ENCODE results near the gene USP17L5.
"Not testable (repeated sequence)": the region's sequence is repeated elsewhere in the genome, so short reads cannot be mapped to it uniquely, and the experiment has no call there.

USP17L5 gene, protein sequence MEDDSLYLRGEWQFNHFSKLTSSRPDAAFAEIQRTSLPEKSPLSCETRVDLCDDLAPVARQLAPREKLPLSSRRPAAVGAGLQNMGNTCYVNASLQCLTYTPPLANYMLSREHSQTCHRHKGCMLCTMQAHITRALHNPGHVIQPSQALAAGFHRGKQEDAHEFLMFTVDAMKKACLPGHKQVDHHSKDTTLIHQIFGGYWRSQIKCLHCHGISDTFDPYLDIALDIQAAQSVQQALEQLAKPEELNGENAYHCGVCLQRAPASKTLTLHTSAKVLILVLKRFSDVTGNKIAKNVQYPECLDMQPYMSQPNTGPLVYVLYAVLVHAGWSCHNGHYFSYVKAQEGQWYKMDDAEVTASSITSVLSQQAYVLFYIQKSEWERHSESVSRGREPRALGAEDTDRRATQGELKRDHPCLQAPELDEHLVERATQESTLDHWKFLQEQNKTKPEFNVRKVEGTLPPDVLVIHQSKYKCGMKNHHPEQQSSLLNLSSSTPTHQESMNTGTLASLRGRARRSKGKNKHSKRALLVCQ

GRCh38 chr4:9339103-9339502 is at the start of gene USP17L5:
Gene USP17L5 (plus strand): TSS chr4:9339403. CDS start chr4:9339403, 0 bp downstream.
- not testable (repeated sequence) for DNase-seq

GRCh38 chr4:9324191-9324590 is 15.0 kb upstream of the USP17L5 start:
- not testable (repeated sequence) for DNase-seq

GRCh38 chr4:9324865-9325264 is 14.3 kb upstream of the USP17L5 start, which contains the start of gene USP17L24:
Gene USP17L24 (plus strand): TSS chr4:9325165. CDS start chr4:9325165, 0 bp downstream.
- not testable (repeated sequence) for DNase-seq

DNA sequence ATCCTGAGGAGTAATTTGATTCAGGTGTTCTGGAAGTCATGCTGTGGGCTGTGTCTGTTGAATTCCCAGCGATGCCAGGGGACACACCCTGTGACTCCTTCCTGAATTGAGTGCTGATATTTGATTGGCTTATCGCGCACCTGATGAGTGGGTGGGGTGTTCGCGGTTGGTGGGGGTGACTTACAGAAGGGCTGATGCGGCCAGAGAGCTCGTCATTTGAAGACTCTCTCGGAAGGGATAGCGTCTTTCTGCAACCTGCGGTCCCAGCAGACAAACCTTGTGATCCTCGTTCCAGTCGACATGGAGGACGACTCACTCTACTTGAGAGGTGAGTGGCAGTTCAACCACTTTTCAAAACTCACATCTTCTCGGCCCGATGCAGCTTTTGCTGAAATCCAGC is 9.6 kb upstream of the USP17L5 start, which contains the start of gene USP17L25:
Gene USP17L25, plus strand, starts transcription at position 301 of the 400 bp plus-strand sequence. Its CDS starts 0 bp downstream, at position 301.
- DNase-seq = not testable (repeated sequence)

GRCh38 chr4:9334358-9334757 is 4.8 kb upstream of the USP17L5 start, which contains the start of gene USP17L26:
Gene USP17L26 (plus strand): TSS chr4:9334658. CDS start chr4:9334658, 0 bp downstream.
- not testable (repeated sequence) for DNase-seq

DNA sequence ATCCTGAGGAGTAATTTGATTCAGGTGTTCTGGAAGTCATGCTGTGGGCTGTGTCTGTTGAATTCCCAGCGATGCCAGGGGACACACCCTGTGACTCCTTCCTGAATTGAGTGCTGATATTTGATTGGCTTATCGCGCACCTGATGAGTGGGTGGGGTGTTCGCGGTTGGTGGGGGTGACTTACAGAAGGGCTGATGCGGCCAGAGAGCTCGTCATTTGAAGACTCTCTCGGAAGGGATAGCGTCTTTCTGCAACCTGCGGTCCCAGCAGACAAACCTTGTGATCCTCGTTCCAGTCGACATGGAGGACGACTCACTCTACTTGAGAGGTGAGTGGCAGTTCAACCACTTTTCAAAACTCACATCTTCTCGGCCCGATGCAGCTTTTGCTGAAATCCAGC is 4.6 kb downstream of the USP17L5 start, which contains the start of gene USP17L27:
Gene USP17L27, plus strand, starts transcription at position 301 of the 400 bp plus-strand sequence. Its CDS starts 0 bp downstream, at position 301.
- not testable (repeated sequence) for DNase-seq

DNA sequence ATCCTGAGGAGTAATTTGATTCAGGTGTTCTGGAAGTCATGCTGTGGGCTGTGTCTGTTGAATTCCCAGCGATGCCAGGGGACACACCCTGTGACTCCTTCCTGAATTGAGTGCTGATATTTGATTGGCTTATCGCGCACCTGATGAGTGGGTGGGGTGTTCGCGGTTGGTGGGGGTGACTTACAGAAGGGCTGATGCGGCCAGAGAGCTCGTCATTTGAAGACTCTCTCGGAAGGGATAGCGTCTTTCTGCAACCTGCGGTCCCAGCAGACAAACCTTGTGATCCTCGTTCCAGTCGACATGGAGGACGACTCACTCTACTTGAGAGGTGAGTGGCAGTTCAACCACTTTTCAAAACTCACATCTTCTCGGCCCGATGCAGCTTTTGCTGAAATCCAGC is 9.4 kb downstream of the USP17L5 start, which contains the start of gene USP17L28:
Gene USP17L28, plus strand, starts transcription at position 301 of the 400 bp plus-strand sequence. Its CDS starts 0 bp downstream, at position 301.
- not testable (repeated sequence) for DNase-seq

DNA sequence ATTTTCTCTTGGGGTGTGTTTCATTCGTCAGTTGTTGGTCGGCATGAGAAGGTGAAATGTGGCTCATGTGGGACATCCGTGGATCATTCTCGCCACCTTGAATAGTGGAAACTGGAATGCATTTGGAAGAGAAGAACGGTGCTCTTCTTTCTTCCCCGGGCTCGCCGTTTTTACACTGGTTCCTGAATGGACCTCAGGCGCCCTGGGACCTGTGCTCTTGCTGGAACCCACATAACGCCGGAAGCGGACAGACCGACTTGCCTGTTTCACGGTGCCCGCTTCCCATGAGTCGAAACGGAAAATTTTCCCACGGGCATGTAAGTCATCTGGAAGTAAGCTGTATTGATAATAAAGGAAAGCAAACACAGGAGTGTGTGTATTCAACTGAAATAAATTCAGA is 11.7 kb downstream of the USP17L5 start:
- not testable (repeated sequence) for DNase-seq

DNA sequence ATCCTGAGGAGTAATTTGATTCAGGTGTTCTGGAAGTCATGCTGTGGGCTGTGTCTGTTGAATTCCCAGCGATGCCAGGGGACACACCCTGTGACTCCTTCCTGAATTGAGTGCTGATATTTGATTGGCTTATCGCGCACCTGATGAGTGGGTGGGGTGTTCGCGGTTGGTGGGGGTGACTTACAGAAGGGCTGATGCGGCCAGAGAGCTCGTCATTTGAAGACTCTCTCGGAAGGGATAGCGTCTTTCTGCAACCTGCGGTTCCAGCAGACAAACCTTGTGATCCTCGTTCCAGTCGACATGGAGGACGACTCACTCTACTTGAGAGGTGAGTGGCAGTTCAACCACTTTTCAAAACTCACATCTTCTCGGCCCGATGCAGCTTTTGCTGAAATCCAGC is 14.1 kb downstream of the USP17L5 start, which contains the start of gene USP17L29:
Gene USP17L29, plus strand, starts transcription at position 301 of the 400 bp plus-strand sequence. Its CDS starts 0 bp downstream, at position 301.
- not testable (repeated sequence) for DNase-seq

DNA sequence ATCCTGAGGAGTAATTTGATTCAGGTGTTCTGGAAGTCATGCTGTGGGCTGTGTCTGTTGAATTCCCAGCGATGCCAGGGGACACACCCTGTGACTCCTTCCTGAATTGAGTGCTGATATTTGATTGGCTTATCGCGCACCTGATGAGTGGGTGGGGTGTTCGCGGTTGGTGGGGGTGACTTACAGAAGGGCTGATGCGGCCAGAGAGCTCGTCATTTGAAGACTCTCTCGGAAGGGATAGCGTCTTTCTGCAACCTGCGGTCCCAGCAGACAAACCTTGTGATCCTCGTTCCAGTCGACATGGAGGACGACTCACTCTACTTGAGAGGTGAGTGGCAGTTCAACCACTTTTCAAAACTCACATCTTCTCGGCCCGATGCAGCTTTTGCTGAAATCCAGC is 23.6 kb downstream of the USP17L5 start, which contains the start of gene USP17L30:
Gene USP17L30, plus strand, starts transcription at position 301 of the 400 bp plus-strand sequence. Its CDS starts 0 bp downstream, at position 301.
- DNase-seq = not testable (repeated sequence)

GRCh38 chr4:9379881-9380280 is 40.7 kb downstream of the USP17L5 start:
- DNase-seq = not testable (repeated sequence)

GRCh38 chr4:9381012-9381534 is 41.9 kb downstream of the USP17L5 start:
- peak; percentile 1 for DNase-seq

DNA sequence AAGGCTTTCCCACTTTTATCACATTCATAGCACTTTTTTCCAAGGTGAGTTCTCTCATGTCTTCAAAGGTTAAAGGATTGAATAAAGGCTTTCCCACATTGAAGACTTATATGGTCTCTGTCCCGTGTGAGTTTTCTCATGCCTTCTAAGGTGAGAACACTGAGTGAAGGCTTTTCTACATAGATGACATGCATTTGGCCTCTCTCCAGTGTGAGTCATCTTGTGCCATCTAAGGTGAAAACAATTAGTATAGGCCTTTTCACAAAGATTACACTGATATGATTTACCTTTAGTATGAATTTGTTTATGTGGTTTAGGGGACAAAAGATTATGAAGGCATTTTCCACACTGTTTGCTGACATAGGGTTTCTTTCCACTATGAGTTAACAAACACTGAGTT is 44.9 kb downstream of the USP17L5 start:
- DNase-seq = no peak

- not testable (repeated sequence) for DNase-seq
Observed at GRCh38 chr4:9389001-9389400, 49.8 kb downstream of the USP17L5 start.
